ENCODE measurements around the gene CACNG3.

GRCh38 chr16:24216961-24217360 is 39.2 kb upstream of the CACNG3 start:
- no peak for TF ChIP-seq YY1 (IDR thresholded peaks at IDR 0.05; ENCODE audit: insufficient read depth, insufficient read length)
- no peak for TF ChIP-seq ZNF274 (IDR thresholded peaks at IDR 0.05; ENCODE audit: low read depth, low read length)
- no peak for TF ChIP-seq SUZ12 (IDR thresholded peaks at IDR 0.05; ENCODE audit: extremely low read depth, insufficient read depth, insufficient read length)
